Breast epithelium (tissue), 3 donors: ENCODE data around the gene ART5.

ENCODE experiments used
- CTCF ChIP-seq, 3 donors: fragments of 450-650 bp; IDR thresholded peaks; one replicate each; pipeline ENCODE4 v1.5.1; 2016 to 2017; ENCODE audit warnings: antibody characterized with exemption in 3 of 3, mild to moderate bottlenecking in 3 of 3, moderate library complexity in 3 of 3
- POLR2AphosphoS5 ChIP-seq, 3 donors: sonication (generic); formaldehyde crosslinking; IDR thresholded peaks; one replicate each; pipeline ENCODE4 v1.6.1; 2017; ENCODE audit warnings: antibody characterized with exemption in 3 of 3

- no peak for TF ChIP-seq CTCF (IDR thresholded peaks at IDR 0.05)
- no peak for TF ChIP-seq POLR2AphosphoS5 (IDR thresholded peaks at IDR 0.05)
Observed at GRCh38 chr11:3623767-3624458, 17.9 kb downstream of the ART5 start.
